Measurements from ENCODE around the gene MLPH.

The MLPH gene

DNA sequence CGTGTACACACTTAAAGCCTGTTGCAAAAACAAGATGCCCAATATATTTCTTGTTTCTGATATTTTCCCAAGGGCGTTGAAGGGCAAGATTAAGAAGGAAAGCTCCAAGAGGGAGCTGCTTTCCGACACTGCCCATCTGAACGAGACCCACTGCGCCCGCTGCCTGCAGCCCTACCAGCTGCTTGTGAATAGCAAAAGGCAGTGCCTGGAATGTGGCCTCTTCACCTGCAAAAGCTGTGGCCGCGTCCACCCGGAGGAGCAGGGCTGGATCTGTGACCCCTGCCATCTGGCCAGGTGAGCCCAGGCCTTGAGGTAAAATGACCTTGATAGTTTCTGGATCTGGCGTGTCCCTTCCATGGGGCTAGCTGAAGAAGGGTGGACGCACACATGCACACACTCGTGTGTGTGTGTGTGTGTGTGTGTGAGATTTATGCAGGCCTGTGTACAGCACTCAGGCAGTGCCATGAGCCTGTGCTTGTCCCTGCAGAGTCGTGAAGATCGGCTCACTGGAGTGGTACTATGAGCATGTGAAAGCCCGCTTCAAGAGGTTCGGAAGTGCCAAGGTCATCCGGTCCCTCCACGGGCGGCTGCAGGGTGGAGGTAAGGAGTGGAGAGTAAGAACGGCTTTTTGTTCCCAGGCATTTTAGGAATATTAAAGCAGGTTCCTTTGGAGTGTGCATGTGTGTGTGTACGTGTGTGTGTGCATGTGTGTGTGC lies 23.6 kb downstream of the MLPH start:
- H3K9me3 ChIP-seq (ENCODE audit: control insufficient read depth, low read length): no peaks in the 10 kb centered on the region
- H3K4me3 ChIP-seq (ENCODE audit: low read length): no peak overlapping the region
- no peaks in the 10 kb centered on the region for H3K27me3 ChIP-seq (ENCODE audit: control insufficient read depth, insufficient read depth, low read length)
- no peak overlapping the region for H3K9ac ChIP-seq (ENCODE audit: low read length)
- peaks cover 67% of the 10 kb centered on the region for H3K4me1 ChIP-seq (ENCODE audit: control insufficient read depth, insufficient read depth, low read length)
- H3K36me3 ChIP-seq (ENCODE audit: control insufficient read depth, insufficient read depth, low read length): peaks cover 29% of the 10 kb centered on the region

GRCh38 chr2:237511433-237511832 lies 24.4 kb downstream of the MLPH start:
- Histone ChIP-seq H3K27me3 (ENCODE audit: control insufficient read depth, insufficient read depth, low read length) (no peaks in the 10 kb centered on the region), H3K9ac (ENCODE audit: low read length) (no peak overlapping the region), H3K9me3 (ENCODE audit: control insufficient read depth, low read length) (no peaks in the 10 kb centered on the region), H3K4me1 (ENCODE audit: control insufficient read depth, insufficient read depth, low read length) (peaks cover 60% of the 10 kb centered on the region), H3K4me3 (ENCODE audit: low read length) (no peak overlapping the region), H3K36me3 (ENCODE audit: control insufficient read depth, insufficient read depth, low read length) (peaks cover 29% of the 10 kb centered on the region)

DNA sequence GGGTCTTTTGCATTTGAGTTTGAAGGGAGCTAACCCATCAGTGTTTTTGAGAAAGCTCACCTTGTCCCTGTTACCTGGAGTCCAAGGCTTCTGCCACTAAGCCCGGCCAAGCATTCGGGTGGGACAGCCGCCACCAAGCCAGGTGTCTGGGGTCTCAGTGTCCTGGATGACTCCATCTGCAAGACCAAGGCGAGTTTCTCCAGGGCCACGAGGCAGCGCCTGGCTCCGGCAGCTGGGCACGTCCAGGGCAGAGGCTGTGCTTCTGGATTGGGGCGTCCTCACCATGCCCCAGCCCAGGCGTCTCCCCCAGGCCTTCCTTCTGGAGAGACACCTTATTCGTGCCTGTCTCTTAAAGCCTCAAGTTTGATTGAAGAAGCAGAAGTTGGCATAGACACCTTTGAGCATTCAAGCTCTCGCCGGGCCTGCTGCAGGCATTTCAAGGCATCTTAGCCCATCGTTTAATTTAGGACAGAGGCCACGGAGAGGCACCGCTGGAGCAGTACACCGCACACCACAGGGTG lies 24.9 kb downstream of the MLPH start:
- H3K36me3 ChIP-seq (ENCODE audit: control insufficient read depth, insufficient read depth, low read length): peaks cover 30% of the 10 kb centered on the region
- no peaks in the 10 kb centered on the region for H3K27me3 ChIP-seq (ENCODE audit: control insufficient read depth, insufficient read depth, low read length)
- H3K9ac ChIP-seq (ENCODE audit: low read length): no peak overlapping the region
- no peak overlapping the region for H3K4me3 ChIP-seq (ENCODE audit: low read length)
- no peaks in the 10 kb centered on the region for H3K9me3 ChIP-seq (ENCODE audit: control insufficient read depth, low read length)
- peaks cover 60% of the 10 kb centered on the region for H3K4me1 ChIP-seq (ENCODE audit: control insufficient read depth, insufficient read depth, low read length)

DNA sequence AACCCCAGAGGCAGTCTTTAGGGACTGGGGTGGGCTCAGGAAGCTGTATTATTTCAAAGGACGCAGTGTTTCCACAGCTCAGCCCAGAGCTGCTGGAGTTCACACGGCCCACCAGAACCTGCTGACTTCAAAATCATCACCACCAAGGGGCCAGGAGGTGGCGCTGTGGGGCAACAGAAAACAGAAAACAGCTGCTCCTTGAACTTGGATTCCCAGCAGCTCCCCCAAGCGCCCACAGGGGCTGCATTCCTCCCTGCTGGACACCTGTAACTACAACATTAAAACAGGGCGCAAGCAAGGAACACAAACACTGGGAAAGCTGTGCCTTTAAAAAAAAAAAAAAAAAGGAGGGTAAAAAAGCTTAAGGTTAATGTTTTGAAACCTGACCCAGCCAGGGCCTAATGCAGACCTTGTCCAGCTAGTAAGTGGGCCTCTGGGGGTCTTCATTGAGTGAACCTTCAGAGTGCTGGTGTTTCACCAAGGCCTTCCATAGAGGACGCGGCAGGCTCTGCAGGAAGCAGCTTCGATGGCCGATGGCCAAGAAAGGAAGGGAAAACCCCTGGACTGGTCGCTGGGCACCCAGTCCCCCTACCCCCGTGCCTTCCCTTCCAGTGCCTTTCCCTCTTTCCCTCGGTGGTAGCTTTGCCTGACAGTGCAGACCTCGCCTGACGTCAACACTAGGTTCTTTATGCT lies 25.9 kb downstream of the MLPH start:
- Histone ChIP-seq H3K4me3 (ENCODE audit: low read length) (no peak overlapping the region), H3K9me3 (ENCODE audit: control insufficient read depth, low read length) (no peaks in the 10 kb centered on the region), H3K9ac (ENCODE audit: low read length) (peak overlapping the region; percentile 30), H3K36me3 (ENCODE audit: control insufficient read depth, insufficient read depth, low read length) (peaks cover 32% of the 10 kb centered on the region), H3K4me1 (ENCODE audit: control insufficient read depth, insufficient read depth, low read length) (peaks cover 61% of the 10 kb centered on the region), H3K27me3 (ENCODE audit: control insufficient read depth, insufficient read depth, low read length) (no peaks in the 10 kb centered on the region)

- H3K9ac ChIP-seq (ENCODE audit: low read length): peak overlapping the region; percentile 30
- no peak overlapping the region for H3K4me3 ChIP-seq (ENCODE audit: low read length)
- H3K4me1 ChIP-seq (ENCODE audit: control insufficient read depth, insufficient read depth, low read length): peaks cover 56% of the 10 kb centered on the region
- no peaks in the 10 kb centered on the region for H3K27me3 ChIP-seq (ENCODE audit: control insufficient read depth, insufficient read depth, low read length)
- H3K9me3 ChIP-seq (ENCODE audit: control insufficient read depth, low read length): no peaks in the 10 kb centered on the region
- peaks cover 26% of the 10 kb centered on the region for H3K36me3 ChIP-seq (ENCODE audit: control insufficient read depth, insufficient read depth, low read length)
Observed at GRCh38 chr2:237513693-237514092, 26.6 kb downstream of the MLPH start.

DNA sequence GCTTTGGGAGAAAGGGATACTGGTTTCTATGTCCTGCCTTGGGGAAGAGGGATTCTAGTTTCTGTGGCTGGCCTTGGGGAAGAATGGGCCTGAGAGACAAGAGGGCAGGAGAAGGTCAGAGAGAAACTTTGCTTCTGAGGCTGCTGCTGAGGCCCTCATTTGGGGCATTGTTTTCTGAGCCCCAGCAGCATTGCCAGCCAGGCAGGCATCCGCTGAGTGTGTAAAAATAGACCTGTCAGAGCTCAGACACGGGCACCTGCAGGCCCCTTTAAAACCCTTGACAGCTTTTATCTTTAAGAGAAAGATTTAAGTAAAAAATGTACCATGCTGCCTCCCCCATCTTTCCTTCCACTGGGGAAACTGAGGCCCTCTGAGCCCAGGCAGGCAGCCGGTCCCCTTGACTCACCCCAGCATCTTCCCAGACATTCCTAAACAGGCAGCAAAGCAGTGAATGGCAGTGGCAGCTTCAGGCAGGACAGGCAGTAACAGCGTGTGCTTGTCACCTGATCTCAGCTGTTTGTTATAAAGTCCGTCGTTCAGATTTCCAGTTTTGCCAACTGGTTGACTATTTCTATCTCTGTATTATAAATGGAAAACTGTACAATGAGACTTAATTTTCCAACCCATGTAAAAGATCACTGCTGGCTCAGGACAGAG lies 27.6 kb downstream of the MLPH start:
- Histone ChIP-seq H3K36me3 (ENCODE audit: control insufficient read depth, insufficient read depth, low read length) (peaks cover 25% of the 10 kb centered on the region), H3K9ac (ENCODE audit: low read length) (no peak overlapping the region), H3K4me3 (ENCODE audit: low read length) (no peak overlapping the region), H3K27me3 (ENCODE audit: control insufficient read depth, insufficient read depth, low read length) (no peaks in the 10 kb centered on the region), H3K4me1 (ENCODE audit: control insufficient read depth, insufficient read depth, low read length) (peaks cover 56% of the 10 kb centered on the region), H3K9me3 (ENCODE audit: control insufficient read depth, low read length) (no peaks in the 10 kb centered on the region)

DNA sequence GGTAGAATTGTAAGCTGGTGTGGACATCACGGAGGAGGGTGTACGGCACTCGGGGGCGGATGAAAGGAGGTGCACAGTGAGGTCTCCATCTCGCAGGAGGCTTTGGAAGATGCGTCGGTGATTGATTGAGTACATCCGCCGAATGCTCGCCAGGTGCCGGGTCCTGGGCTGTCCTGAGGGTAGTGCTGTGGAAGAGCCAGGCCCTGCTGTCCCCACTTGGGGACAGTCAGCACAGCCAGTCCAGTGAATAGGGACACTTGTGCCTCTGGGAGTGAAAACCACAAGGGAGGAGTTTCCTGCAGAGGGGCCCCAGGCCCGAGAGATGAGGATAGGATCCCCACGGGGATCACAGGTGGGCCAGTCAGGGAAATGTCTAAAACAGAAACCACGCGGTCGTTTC lies 28.1 kb downstream of the MLPH start:
- Histone ChIP-seq H3K4me3 (ENCODE audit: low read length) (no peak overlapping the region), H3K9ac (ENCODE audit: low read length) (no peak overlapping the region), H3K4me1 (ENCODE audit: control insufficient read depth, insufficient read depth, low read length) (peaks cover 56% of the 10 kb centered on the region), H3K9me3 (ENCODE audit: control insufficient read depth, low read length) (no peaks in the 10 kb centered on the region), H3K27me3 (ENCODE audit: control insufficient read depth, insufficient read depth, low read length) (no peaks in the 10 kb centered on the region), H3K36me3 (ENCODE audit: control insufficient read depth, insufficient read depth, low read length) (peaks cover 25% of the 10 kb centered on the region)

DNA sequence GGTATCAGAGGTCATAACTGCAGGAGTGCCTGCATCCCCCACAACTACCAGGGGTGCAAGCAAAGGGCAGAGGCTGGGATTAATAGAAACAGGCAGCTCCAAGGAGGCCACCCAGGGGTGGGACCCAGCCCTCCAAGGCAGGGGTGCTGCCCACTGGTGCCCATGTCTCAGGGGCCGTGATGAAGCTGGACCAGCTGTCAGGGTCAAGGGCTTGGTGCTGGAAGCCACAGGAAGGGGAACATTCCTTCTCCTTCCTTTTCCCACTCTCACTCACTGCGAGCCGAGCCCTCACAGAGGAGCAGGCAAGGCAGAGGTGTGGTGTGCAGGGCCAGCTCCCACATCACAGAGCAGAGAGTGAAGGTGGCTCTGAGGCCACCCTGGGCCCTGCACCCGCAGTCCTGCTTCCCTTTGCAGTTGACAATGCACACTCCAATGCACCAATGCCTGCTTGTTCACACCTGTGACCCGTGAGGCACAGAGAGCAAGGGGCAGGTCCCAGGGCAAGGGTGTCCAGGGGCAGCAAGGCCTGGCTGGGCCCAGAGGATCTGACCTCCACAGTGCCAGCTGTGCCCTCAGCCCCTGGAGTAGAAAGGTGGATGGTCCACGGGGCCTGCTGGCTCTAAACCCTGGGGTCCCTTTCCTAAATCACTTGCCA lies 28.7 kb downstream of the MLPH start:
- no peaks in the 10 kb centered on the region for H3K27me3 ChIP-seq (ENCODE audit: control insufficient read depth, insufficient read depth, low read length)
- no peaks in the 10 kb centered on the region for H3K9me3 ChIP-seq (ENCODE audit: control insufficient read depth, low read length)
- H3K4me1 ChIP-seq (ENCODE audit: control insufficient read depth, insufficient read depth, low read length): peaks cover 51% of the 10 kb centered on the region
- peaks cover 21% of the 10 kb centered on the region for H3K36me3 ChIP-seq (ENCODE audit: control insufficient read depth, insufficient read depth, low read length)
- no peak overlapping the region for H3K4me3 ChIP-seq (ENCODE audit: low read length)
- no peak overlapping the region for H3K9ac ChIP-seq (ENCODE audit: low read length)

- Histone ChIP-seq H3K36me3 (ENCODE audit: control insufficient read depth, insufficient read depth, low read length) (peaks cover 22% of the 10 kb centered on the region), H3K4me1 (ENCODE audit: control insufficient read depth, insufficient read depth, low read length) (peaks cover 37% of the 10 kb centered on the region), H3K9ac (ENCODE audit: low read length) (no peak overlapping the region), H3K9me3 (ENCODE audit: control insufficient read depth, low read length) (no peaks in the 10 kb centered on the region), H3K27me3 (ENCODE audit: control insufficient read depth, insufficient read depth, low read length) (no peaks in the 10 kb centered on the region), H3K4me3 (ENCODE audit: low read length) (no peak overlapping the region)
Observed at GRCh38 chr2:237517163-237517562, 30.1 kb downstream of the MLPH start.

DNA sequence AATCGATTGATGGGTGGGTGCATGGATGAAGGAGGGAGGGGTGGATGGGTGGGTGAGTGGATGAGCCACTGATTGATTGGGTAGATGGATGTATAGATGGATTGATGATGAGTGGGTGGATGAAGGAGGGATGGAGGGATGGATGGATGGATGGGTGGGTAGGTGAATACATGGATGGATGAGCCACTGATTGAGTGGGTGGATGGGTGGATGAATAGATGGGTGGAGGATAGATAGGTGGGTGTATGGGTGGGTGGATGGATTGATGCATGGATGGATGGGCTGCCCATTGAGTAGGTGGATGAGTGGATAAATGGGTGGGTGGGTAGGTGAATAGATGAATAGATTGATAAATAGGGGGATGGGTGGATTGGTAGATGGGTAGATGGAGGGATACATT lies 30.9 kb downstream of the MLPH start:
- H3K36me3 ChIP-seq (ENCODE audit: control insufficient read depth, insufficient read depth, low read length): peaks cover 17% of the 10 kb centered on the region
- H3K9me3 ChIP-seq (ENCODE audit: control insufficient read depth, low read length): no peaks in the 10 kb centered on the region
- H3K9ac ChIP-seq (ENCODE audit: low read length): no peak overlapping the region
- peaks cover 29% of the 10 kb centered on the region for H3K4me1 ChIP-seq (ENCODE audit: control insufficient read depth, insufficient read depth, low read length)
- H3K4me3 ChIP-seq (ENCODE audit: low read length): no peak overlapping the region
- no peaks in the 10 kb centered on the region for H3K27me3 ChIP-seq (ENCODE audit: control insufficient read depth, insufficient read depth, low read length)

DNA sequence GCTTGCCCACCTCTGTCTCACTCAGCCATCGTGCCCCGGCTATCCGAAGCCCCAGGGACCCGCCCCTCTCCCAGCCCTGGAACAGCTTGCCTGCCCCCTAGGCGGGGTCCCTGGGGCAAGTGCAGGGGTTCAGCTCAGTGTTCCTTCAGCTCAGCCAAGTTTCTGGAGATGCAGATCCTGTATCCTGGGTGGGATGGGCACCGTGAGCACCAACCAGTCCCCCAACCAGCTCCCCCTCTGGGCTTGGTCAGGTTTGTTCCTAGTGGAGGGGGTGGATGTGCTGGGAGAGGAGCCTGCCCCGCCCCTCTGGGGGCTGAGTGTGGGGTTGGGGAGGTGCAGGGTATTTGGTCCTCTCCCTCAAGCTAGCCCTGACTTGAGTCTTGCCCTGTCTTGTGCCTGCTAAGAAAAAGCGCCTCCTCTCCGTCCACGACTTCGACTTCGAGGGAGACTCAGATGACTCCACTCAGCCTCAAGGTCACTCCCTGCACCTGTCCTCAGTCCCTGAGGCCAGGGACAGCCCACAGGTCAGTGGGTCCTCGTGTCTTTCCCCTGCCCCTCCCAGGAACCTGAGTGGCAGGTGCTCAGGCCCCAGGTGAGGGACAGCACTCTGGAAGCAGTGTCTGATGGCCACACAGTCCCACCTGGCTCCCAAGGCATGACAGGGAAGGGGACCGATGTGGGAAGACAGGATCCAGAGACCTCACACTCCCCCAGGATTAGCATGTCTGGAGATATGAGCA lies 32.6 kb downstream of the MLPH start:
- Histone ChIP-seq H3K4me3 (ENCODE audit: low read length) (no peak overlapping the region), H3K4me1 (ENCODE audit: control insufficient read depth, insufficient read depth, low read length) (peaks cover 22% of the 10 kb centered on the region), H3K36me3 (ENCODE audit: control insufficient read depth, insufficient read depth, low read length) (peaks cover 11% of the 10 kb centered on the region), H3K9me3 (ENCODE audit: control insufficient read depth, low read length) (no peaks in the 10 kb centered on the region), H3K27me3 (ENCODE audit: control insufficient read depth, insufficient read depth, low read length) (no peaks in the 10 kb centered on the region), H3K9ac (ENCODE audit: low read length) (no peak overlapping the region)

Measured in mucosa of stomach (tissue), 1 donor.